HG03575 (cell line): Measurements from ENCODE around the gene ZIC4.

Experiments
- ATAC-seq: cut with Tn5 transposase; IDR thresholded peaks from one replicate; pipeline ENCODE4 v1.9.1; 2021; ENCODE audit not compliant: unreplicated experiment, insufficient number of reproducible peaks, low FRiP score; ENCODE audit errors: extremely low read depth

The ZIC4 gene

DNA sequence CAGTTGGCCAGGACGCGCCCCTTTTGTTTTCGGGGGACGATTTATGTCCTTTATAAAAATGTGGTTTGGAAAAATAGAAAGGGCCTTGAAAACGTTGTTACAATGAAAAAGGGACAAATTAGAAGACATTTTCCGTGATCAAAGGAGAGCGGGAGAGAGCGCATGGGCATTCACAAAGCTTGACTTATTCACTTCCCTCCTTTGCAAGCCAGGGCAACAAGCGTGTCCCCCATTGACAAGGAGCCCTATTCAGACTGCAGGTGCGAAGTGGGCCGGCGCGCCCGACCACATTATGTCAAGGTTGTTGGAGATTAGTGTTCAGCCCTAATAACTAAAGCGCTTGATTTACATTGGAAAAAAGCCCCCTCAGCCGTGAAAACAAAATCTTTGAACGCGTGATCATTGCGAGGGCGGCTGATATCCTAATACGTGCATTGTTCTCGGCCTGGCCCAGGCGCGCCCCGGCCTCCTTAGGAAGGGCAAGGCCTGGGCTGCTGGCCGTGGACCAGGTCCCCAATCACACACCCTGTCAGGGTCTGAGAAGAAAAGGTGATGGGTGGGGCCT lies 25.9 kb downstream of the ZIC4 start:
- no peak for ATAC-seq

DNA sequence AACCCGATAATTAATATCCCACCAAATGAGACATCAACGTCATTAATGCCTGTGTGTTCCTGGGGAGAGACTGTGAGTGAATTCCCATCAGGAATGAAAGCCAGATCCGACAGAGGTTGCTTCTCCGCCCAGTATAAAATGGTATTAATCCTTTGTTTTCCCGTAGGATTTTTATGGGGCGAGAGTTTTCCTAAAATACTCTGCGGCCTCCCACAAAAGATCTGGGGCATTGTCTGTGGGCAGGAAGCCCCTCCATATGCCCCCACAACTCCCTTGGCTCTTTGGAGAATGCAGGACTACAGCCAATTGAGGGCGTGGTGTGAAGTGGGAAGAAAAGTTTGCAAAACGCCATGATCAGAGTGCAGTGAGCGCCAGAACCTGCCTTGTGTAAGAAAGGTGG lies 26.7 kb downstream of the ZIC4 start:
- no peak for ATAC-seq

DNA sequence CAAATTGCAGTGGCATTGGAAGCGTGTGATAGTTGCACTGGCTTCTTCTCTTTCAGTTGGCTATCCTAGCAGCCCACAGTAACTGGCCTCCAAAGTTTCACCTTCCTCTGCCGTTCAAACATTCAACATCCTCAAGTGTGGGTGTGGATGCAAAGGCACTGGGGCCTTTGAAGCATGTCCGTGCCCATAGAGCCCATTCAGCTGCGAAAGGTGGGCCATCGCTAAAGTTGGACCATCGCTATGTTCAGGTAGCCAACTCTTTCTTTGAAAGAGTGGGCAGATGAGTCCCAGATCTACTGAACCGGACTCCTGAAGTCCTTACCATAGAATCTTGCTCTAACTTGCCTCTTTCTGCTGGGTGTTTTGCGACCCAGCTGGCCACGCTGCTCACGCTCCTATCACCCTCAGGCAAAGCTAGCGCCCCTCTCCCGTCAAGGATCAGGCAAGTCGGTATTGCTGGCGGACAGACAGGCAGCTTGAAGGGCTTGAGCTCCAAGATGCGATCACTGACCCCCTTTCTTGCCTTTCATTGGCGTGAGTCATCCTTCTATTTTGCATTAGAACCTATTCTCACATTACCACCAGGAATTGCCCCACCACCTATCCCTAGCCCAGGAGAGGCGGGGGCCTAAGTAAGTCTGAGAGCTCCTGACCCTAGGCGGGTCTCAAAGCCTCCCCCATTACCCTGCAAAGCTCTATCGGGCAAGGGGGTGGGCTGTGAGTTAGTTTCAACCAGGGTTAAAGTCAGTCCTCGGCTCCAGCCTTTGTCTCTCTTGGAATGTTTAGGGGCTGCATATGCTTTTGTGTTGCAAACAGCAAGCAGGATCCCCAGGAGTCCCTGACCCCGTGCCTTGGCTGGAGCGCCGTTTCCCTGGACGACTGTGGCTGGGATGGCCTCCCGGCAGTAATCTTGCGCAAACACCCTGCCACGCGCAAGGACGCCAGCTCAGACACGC lies 28.7 kb downstream of the ZIC4 start:
- ATAC-seq = no peak

DNA sequence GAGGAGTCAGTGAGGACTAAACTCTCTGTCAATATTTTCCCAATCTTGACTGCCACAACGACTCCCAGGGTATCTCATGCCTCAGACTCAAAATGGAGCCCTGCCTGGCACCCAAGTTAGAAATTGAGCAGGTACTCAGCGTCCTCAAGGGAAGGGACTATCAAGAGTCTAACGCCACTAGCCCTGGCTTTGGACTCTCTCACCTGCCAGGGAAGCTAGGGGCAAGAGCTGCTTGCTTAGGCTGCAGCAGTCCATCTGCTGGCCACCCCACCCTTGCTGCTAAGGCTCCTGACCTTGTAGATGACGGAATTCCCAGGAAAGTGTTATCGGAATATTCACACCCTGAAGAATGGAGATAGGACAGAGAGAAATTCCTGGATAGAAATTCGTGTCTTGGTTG lies 33.0 kb downstream of the ZIC4 start:
- ATAC-seq = no peak

DNA sequence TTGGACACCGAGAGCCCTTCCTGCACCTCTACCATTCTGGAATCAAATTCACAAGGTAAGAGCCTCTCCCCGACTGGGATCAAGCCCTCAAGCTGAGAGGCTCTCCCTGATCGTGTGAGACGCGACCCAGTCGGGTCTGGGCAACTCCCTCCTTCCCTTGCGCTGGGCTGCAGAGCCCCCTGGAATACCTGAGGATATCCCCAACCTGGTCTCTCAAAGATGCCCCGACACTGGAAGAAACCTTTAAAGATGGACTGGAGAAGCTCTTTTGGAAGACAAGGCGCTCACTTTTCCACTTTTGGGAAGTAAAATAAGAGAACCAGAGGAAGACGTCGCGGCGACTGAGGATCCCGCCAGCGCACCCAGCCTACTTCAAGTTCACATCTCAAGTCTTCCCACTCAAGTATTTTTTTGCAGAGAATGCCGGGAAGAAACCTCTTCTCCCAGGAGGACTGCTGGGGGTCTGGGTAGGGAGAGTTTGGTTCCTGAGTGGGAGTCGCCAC lies 33.8 kb downstream of the ZIC4 start:
- ATAC-seq = no peak

DNA sequence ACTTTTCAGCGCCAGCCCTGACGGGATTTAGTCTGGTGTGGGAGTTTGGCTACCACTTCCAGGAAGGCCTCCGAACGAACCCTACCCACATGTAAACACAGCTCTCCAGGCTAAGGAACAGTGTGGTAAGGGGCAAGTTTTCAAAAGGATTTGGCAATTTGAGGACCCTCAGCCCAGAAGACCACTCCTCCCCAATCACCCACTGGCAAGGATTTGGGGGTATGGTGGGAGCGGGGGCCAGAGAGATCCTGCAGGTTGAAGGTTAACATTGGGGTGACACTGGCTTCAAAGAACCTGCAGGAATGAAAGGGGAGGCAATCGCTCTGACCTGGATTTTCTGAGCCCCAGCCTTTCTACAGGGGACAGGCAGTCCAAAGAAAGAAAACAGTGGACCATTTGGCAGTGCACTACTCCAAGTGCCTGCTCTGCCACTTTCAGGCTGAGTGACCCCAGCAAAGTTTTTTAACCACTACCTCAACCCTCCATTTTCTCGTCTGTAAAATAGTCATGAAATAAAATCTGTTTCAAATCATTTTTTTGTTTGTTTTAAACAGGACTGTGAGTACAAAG lies 34.5 kb downstream of the ZIC4 start:
- ATAC-seq = no peak

DNA sequence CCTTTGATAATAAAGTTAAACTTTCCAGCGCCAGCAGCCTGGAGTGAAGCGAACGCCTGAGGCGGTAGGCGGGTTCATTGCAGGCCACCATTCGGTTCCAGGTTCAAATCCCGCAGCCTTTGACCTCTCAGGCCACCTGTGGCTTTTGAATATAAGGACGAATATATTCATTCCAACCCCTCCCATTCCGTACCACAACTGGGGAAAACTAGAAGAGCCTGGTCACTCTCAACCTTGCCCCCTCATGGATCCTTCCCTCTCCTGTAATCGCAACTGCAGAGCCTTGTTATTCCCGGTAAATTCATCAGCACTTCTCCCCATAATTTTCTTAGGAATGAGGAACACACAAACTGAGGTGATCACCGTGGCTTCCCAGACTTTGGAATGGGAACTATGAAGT lies 35.2 kb downstream of the ZIC4 start:
- no peak for ATAC-seq

DNA sequence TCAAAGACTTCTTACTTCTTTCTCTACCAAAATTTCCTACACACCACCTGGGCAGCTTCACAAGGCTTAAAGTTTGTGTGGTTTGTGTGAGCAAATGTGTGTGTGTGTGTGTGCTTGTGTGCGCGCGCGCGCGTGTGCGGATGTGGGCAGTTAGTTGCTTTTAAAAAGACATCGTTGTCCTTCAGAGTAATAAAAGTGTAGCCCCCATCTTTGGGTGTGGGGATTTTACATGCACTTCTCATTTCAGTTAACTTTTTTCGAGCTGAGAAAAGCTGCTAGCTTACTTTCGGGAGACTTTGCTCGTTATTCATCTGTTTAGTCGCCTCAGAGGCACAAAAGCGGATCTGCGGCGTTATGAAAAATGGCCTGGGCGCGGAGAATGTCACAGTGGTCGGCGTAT lies 36.0 kb downstream of the ZIC4 start:
- ATAC-seq = no peak

DNA sequence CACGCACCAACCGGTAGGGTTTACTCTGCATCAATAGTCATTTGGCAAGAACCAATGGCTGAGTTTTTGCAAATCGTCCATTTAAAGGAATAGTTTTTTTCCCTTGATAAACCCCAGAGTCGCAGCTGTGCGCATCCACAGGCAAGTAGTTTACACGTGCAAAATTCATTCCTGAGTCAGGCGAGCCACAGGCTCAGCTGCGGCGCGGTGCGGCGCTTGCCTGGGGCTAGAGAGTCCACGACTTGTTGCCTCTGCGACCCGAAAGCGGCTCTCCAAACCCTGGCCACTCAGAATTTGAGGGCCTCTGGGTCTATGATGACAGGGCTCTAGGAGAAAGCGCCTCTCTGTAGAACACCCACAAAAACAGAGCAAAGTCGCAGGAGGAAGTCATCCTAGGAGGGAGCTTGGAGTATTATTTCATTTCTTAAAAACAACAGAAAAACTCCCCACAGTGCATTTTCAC lies 36.7 kb downstream of the ZIC4 start:
- ATAC-seq = no peak

DNA sequence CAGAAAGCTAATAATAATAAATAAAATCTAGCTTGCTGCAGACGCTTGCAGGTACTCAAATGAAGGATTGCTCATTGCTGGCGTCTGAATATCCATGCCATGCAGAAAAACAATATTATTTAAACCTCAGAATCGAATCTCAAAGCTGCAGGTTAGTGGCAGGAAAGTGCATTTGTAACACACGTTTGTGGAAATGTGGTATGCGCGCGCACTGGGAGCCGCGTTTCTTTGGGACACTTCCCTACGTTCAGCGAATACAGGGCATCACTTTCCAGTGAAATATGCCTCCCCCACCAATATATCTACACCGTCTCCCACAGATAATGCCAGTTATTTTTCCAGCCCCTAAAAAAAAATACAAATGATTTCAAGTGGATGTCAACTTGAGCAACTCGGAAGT lies 37.1 kb downstream of the ZIC4 start:
- no peak for ATAC-seq

DNA sequence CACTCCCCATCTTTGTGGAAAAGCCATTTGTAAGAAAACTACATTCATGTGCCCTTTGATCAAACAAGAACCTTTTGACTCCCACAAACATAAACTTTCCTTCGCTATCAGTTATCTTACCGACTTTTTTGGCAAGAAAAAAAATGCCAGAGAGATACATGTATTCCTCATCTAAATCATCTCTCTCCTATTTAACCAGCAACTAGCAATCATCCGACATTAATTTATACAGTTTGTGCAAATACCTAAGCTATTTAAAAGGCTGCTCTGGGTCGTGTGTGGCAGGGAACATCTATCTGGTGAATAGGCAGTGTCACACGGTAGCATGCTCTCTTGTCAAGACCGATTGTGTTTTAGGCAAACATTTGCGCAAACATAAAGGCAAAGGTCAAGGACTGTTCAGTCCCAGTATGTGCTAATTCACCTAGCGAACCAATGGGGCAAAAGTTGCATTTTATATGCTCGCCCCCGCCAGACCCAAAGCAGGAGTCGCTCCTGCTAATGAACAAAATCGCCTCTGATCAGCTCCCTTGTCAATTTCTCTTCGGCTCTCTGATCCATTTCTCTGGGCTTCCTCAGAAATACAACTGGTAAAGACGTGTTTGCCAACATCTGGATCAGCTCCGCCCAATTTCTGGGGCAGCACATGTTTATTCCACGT lies 37.7 kb downstream of the ZIC4 start:
- ATAC-seq = no peak

DNA sequence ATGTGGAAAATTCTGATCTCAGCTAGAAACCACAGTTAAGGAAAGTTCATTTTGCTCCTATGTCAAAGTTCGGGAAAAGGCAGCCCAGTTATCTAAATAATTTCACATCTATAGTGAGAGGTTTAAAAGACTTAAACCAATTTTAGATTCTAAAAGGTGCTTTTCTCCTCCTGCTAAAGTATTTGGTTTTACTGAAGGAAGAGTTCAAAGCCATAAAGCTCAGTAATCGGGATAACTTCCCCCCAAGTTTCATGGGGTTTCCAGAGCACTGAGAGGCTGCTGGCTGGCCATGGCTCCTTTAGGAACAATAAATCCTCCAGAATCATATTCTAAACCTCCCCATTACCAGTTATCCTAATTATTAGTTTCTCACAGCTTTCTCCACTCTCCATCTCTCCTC lies 38.2 kb downstream of the ZIC4 start:
- ATAC-seq = no peak

DNA sequence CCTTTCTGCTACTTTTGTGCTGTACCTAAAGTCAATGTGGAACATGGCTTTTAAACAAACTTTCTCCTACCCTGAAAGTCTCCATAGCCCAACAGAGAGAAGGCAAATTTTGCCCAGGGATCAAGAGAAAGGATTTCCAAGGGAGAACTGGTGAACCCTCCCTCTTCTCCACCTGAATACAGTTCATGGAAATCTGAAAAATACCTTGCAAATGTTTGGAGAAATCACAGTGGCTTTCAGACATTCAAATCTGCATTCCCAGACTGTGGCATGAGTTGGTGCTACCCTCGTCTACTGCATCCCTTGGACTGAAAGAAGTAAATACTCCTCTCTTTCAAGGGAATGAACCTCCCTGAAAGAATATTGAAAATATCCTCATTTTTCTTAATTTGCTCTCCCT lies 38.7 kb downstream of the ZIC4 start:
- no peak for ATAC-seq

DNA sequence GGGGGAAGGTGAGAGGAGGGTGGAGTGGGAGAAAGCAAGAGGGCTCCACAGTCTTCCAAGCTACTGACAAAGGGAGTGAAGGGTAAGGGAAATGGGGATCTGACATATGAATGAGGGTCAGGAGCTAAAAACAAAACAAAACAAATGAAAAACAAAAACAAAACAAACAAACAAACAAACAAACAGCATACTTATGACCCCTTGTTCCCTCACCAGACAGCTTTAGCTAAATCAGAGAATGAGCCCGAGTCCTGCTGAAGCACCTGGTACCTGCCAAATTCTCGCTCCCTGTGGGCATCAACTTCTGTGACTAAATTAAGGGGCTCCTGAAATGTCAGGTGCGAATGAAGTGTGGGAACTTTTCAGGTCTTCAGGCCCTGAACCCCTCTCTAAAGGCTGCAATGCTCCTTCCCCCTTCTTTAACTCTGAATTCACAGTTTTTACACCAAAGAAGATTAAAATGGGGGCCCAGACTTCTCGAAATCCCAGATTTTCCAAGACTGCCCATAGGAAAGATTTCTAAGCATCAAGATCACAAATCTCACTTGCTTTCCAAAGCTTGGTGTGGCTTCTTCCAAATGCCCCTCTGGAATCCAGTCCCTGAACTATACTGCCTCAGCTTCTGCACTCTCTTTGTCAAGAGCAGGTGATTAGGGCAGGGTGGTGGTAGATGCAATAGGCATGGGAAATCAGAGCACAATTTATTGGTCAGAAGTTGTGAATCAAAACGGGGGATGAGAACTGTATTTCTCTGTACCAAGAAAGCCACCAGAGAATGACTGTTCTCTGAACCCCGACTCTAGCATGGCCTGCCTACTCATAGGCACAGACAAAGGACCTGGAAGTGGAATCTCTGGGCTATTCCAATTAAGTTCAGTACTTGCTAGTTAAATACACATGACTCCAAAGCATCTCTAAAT lies 40.9 kb downstream of the ZIC4 start:
- no peak for ATAC-seq

DNA sequence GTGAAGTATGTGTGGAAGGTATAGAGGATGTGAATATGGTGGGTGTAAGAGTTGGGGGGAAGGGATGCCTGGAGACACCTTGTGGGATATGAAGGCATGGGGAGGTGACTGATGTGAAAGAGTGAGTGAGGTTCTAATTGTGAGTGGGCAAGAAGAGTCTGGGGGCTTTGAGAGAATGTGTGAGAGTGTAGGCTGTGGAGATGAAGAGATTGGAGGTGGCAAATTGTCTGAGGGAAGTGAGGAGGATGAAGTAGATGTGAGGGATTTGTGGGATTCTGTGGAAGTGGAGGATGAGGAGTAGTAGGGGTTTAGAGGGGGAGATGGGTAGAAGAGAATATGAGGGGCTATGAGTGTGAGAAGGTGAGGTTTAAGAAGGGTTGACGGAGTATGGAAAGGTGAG lies 41.6 kb downstream of the ZIC4 start:
- ATAC-seq = no peak

DNA sequence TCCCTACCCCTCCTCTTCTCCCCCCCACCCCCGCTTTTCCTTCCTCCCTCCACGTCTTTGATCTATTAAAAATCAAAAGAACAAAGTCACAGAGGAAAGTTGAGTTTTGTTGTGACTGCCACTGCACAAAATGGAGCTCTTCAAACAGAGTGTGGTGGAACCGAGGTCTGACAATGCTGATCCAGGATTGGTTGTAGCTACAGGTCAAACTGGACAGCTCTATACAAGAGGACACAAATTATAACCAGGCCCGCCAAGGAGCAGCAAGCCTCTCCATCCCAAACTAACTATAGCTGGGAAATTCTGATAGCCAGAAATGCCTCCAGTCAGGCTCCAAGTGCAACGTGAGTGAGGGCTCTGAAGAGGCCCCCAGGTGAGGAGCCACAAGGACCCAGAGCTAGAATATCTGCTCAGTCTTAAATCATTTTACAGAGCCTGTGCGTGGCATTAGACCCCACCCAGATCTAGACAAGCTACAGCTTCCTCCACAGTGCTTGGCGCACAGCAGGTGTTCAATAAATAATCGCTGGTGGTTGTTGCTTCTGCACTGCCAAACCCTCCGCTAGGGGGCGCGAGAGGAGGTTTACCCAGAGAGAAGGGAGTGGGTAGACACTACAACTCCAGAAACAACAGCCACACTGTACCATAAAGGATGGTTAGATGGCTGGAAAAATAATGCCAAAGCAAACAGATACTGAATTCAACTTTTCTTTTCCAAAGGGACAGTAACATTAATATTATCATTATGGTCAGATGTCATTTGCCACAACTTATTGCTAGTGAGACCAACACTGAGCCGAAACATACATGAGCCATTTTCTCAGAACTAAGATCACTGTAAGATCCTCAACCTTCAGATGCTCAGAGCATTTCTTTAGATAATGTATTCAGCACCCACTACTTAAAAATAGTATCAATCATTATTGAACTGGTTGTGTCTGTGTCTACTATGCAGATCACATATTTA lies 44.6 kb downstream of the ZIC4 start:
- no peak for ATAC-seq

DNA sequence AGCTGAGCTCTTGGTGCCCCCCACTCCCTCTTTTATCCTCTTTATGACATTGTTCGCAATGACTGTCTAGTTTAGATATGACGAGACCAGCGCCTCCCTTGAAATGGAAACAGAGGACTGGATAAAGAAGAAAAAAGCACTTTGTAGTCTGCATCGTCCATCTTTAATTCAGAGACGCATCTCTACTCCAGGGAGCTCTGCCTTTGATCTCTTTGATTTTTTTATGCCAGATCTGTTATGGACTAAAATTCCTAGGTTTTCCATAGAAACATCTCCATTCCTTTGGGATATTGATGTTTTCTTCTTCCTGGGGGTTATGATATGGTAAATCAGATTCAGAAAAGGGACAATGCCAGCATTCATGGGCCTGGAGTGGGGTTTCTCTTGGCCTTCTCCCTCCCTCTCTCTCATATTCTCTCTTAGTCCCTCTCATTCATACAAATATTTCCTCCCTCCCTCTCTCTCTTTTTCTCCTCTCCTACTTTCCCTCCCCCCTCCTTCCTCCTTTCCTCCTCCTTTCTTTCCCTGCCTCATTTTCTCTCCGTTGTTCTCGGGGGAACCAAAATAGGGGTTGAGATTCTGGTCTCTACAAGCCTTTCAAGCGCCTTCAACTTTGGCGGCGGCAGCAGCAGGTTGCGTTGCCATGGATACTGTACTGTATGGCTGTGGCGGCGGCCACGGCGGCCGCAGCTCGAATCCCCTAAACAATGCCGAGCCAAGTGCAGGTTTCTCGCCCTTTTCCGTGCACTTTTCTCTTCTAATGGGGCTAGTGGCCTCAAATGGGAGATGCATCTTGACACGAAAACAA lies 45.5 kb downstream of the ZIC4 start:
- ATAC-seq = no peak
